HEK293 (cell line): ENCODE measurements around the gene RBM4.

Experiments used
- CTCF ChIA-PET: fragments of 350-600 bp; formaldehyde crosslinking; extraction: SDS; loops from one replicate; lab custom pipeline; 2021; ENCODE audit warnings: antibody characterized with exemption; lab: Yijun Ruan, JAX
- POLR2A ChIA-PET: fragments of 300-600 bp; formaldehyde crosslinking; extraction: SDS; loops from one replicate; lab custom pipeline; 2020; ENCODE audit warnings: antibody characterized with exemption, inconsistent platforms; lab: Yijun Ruan, JAX
- H3K27ac ChIP-seq: fragments of 200-500 bp; sonication (Bioruptor generic); 2 replicates; pipeline ENCODE4 v1.5.1; 2014; ENCODE audit warnings: low read depth, low read length, control low read depth, inconsistent platforms; ENCODE audit errors: extremely low read depth
- H3K36me3 ChIP-seq, 2 experiments: fragments of 200-500 bp in 1 of 2; sonication (Bioruptor generic) in 1 of 2; 1 replicate in 1 of 2; 2 replicates in 1 of 2; pipeline ENCODE4 v1.5.1; 2014 to 2017; ENCODE audit warnings: inconsistent platforms in 2 of 2, low read length in 2 of 2; ENCODE audit not compliant: control insufficient read depth in 2 of 2, insufficient read depth in 1 of 2
- H3K4me1 ChIP-seq: fragments of 200-500 bp; sonication (Bioruptor generic); 2 replicates; pipeline ENCODE4 v1.5.1; 2014; ENCODE audit warnings: mild to moderate bottlenecking, low read length, inconsistent platforms; ENCODE audit not compliant: control insufficient read depth, insufficient read depth
- H3K4me3 ChIP-seq: 2 replicates; pipeline ENCODE4 v1.5.1; 2011; ENCODE audit warnings: low read depth, mild to moderate bottlenecking, control low read depth, low read length, moderate library complexity
- H3K9me3 ChIP-seq: fragments of 200-500 bp; sonication (Bioruptor generic); 2 replicates; pipeline ENCODE4 v1.5.1; 2014; ENCODE audit warnings: low read depth, low read length, inconsistent platforms; ENCODE audit not compliant: control insufficient read depth, insufficient read depth
- EGR2 ChIP-seq: fragments of 450-650 bp; formaldehyde crosslinking; IDR thresholded peaks from 2 replicates; pipeline ENCODE4 v1.5.1; 2016; ENCODE audit warnings: low read depth, missing biosample characterization, missing genetic modification characterization
- GLI4 ChIP-seq: fragments of 450-650 bp; formaldehyde crosslinking; IDR thresholded peaks from 2 replicates; pipeline ENCODE4 v1.5.1; 2016; ENCODE audit warnings: missing biosample characterization, missing genetic modification characterization
- MEIS1 ChIP-seq: sonication (generic); formaldehyde crosslinking; IDR thresholded peaks from 2 replicates; pipeline ENCODE4 v1.8.1; 2022; ENCODE audit warnings: missing genetic modification reagents, mild to moderate bottlenecking, borderline replicate concordance
- MZF1 ChIP-seq: fragments of 450-650 bp; formaldehyde crosslinking; IDR thresholded peaks from 2 replicates; pipeline ENCODE4 v1.5.1; 2017; ENCODE audit warnings: missing biosample characterization, missing genetic modification characterization, borderline replicate concordance
- OSR2 ChIP-seq: fragments of 450-650 bp; formaldehyde crosslinking; IDR thresholded peaks from 2 replicates; pipeline ENCODE4 v1.5.1; 2016; ENCODE audit warnings: missing biosample characterization, missing genetic modification characterization
- ZFHX2 ChIP-seq: fragments of 450-650 bp; formaldehyde crosslinking; conservative IDR thresholded peaks from 2 replicates; pipeline ENCODE4 v1.5.1; 2016; ENCODE audit warnings: missing biosample characterization, missing genetic modification characterization
- ZNF121 ChIP-seq: fragments of 450-650 bp; formaldehyde crosslinking; IDR thresholded peaks from 2 replicates; pipeline ENCODE4 v1.5.1; 2016; ENCODE audit warnings: missing biosample characterization, missing genetic modification characterization
- ZNF239 ChIP-seq: fragments of 450-650 bp; formaldehyde crosslinking; IDR thresholded peaks from 2 replicates; pipeline ENCODE4 v1.5.1; 2016; ENCODE audit warnings: missing biosample characterization, missing genetic modification characterization
- ZNF302 ChIP-seq: fragments of 450-650 bp; formaldehyde crosslinking; IDR thresholded peaks from 2 replicates; pipeline ENCODE4 v1.5.1; 2016; ENCODE audit warnings: missing biosample characterization, missing genetic modification characterization, low read depth
- ZNF366 ChIP-seq: fragments of 450-650 bp; formaldehyde crosslinking; conservative IDR thresholded peaks from 2 replicates; pipeline ENCODE4 v1.5.1; 2016; ENCODE audit warnings: missing biosample characterization, missing genetic modification characterization
- ZNF391 ChIP-seq: fragments of 450-650 bp; formaldehyde crosslinking; IDR thresholded peaks from 2 replicates; pipeline ENCODE4 v1.5.1; 2016; ENCODE audit warnings: low read depth, missing biosample characterization, missing genetic modification characterization, borderline replicate concordance
- ZNF423 ChIP-seq: fragments of 450-650 bp; formaldehyde crosslinking; IDR thresholded peaks from 2 replicates; pipeline ENCODE4 v1.5.1; 2016; ENCODE audit warnings: missing biosample characterization, missing genetic modification characterization
- ZNF596 ChIP-seq: fragments of 450-650 bp; IDR thresholded peaks from 2 replicates; pipeline ENCODE4 v1.5.0; 2018; ENCODE audit warnings: missing biosample characterization, mild to moderate bottlenecking, missing genetic modification characterization, moderate library complexity
- ZNF701 ChIP-seq: fragments of 450-650 bp; formaldehyde crosslinking; IDR thresholded peaks from 2 replicates; pipeline ENCODE4 v1.5.1; 2016; ENCODE audit warnings: missing biosample characterization, missing genetic modification characterization
- ZNF76 ChIP-seq: fragments of 450-650 bp; formaldehyde crosslinking; IDR thresholded peaks from 2 replicates; pipeline ENCODE4; 2016; ENCODE audit warnings: low read depth, missing biosample characterization, missing genetic modification characterization, borderline replicate concordance
- ZNF792 ChIP-seq: fragments of 450-650 bp; formaldehyde crosslinking; IDR thresholded peaks from 2 replicates; pipeline ENCODE4 v1.5.1; 2016; ENCODE audit warnings: missing biosample characterization, missing genetic modification characterization
- TF ChIP-seq, protein P1 (sequence below): fragments of 450-650 bp; formaldehyde crosslinking; IDR thresholded peaks from 2 replicates; pipeline ENCODE4 v1.5.1; 2016; ENCODE audit warnings: missing biosample characterization, missing genetic modification characterization
- TF ChIP-seq, protein P2 (sequence below): fragments of 450-650 bp; formaldehyde crosslinking; IDR thresholded peaks from 2 replicates; pipeline ENCODE4 v1.5.1; 2017; ENCODE audit warnings: missing biosample characterization, missing genetic modification characterization
- TF ChIP-seq, protein P3 (sequence below): fragments of 450-650 bp; formaldehyde crosslinking; IDR thresholded peaks from 2 replicates; pipeline ENCODE4 v1.5.1; 2017; ENCODE audit warnings: missing biosample characterization, missing genetic modification characterization
- TF ChIP-seq, protein P4 (sequence below): fragments of 450-650 bp; formaldehyde crosslinking; IDR thresholded peaks from 2 replicates; pipeline ENCODE4; 2016; ENCODE audit warnings: missing biosample characterization, missing genetic modification characterization

RBM4 gene

DNA sequence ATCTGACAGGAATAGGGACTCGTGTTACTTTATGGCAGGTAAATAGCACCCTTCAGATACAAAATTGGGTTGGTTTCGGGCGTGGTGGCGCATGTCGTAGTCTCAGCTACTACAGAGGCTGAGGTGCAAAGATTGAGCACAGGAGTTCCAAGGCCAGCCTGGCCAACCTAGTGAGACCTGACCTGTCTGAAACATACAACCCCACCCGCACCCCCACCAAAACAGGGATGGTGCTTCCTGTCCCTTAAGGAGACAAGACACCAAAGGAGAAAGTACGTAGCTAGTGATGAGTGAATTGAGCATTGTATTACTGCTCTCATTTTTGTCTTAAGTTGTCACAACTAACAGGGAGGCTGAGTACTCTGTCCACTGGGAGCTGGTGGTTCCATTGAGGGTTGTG lies 14.1 kb downstream of the RBM4 start:
- no peaks in the 10 kb centered on the region for H3K4me1 ChIP-seq
- peaks cover 24 to 45% of the 10 kb centered on the region in 2 experiments; a peak in 2 of 3 replicates for H3K36me3 ChIP-seq
- no peak overlapping the region for H3K4me3 ChIP-seq
- CTCF ChIA-PET, result interaction anchor here (1.2 kb wide), 1 partner anchor 73 kb away, joined by 6 read pairs; no protein-coding TSS in a partner anchor
- no peak for TF ChIP-seq ZNF76
- no peak for TF ChIP-seq ZNF366
- no peak for TF ChIP-seq OSR2 (tag by site-specific recombination)
- TF ChIP-seq ZNF423 (tag by site-specific recombination), result no peak
- TF ChIP-seq MEIS1 (CRISPR knock-in tag), result no peak
- TF ChIP-seq ZNF302 (tag by site-specific recombination), result no peak
- no peak for TF ChIP-seq ZNF701
- no peak for TF ChIP-seq MZF1 (tag by site-specific recombination)
- TF ChIP-seq, protein P1, sequence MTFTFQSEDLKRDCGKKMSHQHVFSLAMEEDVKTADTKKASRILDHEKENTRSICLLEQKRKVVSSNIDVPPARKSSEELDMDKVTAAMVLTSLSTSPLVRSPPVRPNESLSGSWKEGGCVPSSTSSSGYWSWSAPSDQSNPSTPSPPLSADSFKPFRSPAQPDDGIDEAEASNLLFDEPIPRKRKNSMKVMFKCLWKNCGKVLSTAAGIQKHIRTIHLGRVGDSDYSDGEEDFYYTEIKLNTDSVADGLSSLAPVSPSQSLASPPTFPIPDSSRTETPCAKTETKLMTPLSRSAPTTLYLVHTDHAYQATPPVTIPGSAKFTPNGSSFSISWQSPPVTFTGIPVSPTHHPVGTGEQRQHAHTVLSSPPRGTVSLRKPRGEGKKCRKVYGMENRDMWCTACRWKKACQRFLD (tag by site-specific recombination), result no peak
- TF ChIP-seq ZNF596, result no peak
- TF ChIP-seq, protein P2, sequence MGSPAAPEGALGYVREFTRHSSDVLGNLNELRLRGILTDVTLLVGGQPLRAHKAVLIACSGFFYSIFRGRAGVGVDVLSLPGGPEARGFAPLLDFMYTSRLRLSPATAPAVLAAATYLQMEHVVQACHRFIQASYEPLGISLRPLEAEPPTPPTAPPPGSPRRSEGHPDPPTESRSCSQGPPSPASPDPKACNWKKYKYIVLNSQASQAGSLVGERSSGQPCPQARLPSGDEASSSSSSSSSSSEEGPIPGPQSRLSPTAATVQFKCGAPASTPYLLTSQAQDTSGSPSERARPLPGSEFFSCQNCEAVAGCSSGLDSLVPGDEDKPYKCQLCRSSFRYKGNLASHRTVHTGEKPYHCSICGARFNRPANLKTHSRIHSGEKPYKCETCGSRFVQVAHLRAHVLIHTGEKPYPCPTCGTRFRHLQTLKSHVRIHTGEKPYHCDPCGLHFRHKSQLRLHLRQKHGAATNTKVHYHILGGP, result no peak
- TF ChIP-seq ZNF121 (tag by site-specific recombination), result no peak
- TF ChIP-seq, protein P3, sequence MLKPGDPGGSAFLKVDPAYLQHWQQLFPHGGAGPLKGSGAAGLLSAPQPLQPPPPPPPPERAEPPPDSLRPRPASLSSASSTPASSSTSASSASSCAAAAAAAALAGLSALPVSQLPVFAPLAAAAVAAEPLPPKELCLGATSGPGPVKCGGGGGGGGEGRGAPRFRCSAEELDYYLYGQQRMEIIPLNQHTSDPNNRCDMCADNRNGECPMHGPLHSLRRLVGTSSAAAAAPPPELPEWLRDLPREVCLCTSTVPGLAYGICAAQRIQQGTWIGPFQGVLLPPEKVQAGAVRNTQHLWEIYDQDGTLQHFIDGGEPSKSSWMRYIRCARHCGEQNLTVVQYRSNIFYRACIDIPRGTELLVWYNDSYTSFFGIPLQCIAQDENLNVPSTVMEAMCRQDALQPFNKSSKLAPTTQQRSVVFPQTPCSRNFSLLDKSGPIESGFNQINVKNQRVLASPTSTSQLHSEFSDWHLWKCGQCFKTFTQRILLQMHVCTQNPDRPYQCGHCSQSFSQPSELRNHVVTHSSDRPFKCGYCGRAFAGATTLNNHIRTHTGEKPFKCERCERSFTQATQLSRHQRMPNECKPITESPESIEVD (tag by site-specific recombination), result no peak
- no peak for TF ChIP-seq ZNF792 (tag by site-specific recombination)
- TF ChIP-seq ZNF239, result no peak
- no peak for TF ChIP-seq GLI4 (tag by site-specific recombination)
- TF ChIP-seq ZNF391 (tag by site-specific recombination), result no peak
- TF ChIP-seq, protein P4, sequence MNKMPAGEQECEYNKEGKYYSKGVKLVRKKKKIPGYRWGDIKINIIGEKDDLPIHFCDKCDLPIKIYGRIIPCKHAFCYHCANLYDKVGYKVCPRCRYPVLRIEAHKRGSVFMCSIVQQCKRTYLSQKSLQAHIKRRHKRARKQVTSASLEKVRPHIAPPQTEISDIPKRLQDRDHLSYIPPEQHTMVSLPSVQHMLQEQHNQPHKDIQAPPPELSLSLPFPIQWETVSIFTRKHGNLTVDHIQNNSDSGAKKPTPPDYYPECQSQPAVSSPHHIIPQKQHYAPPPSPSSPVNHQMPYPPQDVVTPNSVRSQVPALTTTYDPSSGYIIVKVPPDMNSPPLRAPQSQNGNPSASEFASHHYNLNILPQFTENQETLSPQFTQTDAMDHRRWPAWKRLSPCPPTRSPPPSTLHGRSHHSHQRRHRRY (tag by site-specific recombination), result no peak
- TF ChIP-seq ZFHX2 (tag by site-specific recombination), result no peak
- POLR2A ChIA-PET, result interaction anchor here (0.9 to 1.6 kb wide), 3 partner anchors 8 to 24 kb away, joined by 3 to 8 read pairs (median 4); partner anchors contain the start of gene RBM4
- no peak overlapping the region for H3K27ac ChIP-seq
- no peaks in the 10 kb centered on the region for H3K9me3 ChIP-seq

DNA sequence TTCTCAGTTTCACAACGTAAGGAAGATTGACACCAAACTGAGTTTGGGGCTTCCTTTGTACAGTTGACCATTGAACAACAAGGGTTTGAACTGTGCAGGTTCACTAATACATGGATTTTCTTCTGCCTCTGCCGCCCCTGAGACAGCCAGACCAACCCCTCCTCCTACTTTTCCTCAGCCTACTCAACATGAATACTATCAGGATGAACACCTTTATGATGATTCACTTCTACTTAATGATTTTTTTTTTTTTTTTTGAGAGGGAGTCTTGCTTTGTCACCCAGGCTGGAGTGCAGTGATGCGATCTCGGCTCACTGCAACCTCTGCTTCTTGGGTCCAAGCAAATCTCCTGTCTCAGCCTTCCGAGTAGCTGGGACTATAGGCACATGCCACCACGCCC lies 14.6 kb downstream of the RBM4 start:
- Histone ChIP-seq H3K27ac (no peak overlapping the region), H3K4me1 (no peaks in the 10 kb centered on the region), H3K9me3 (no peaks in the 10 kb centered on the region), H3K36me3 (peaks cover 28 to 43% of the 10 kb centered on the region in 2 experiments; a peak in 2 of 3 replicates), H3K4me3 (no peak overlapping the region)
- CTCF ChIA-PET, result interaction anchor here (0.6 to 0.8 kb wide), 4 partner anchors 11 to 1661 kb away, joined by 3 read pairs; no protein-coding TSS in a partner anchor
- POLR2A ChIA-PET, result interaction anchor here (1.3 to 1.8 kb wide), 3 partner anchors 9 to 25 kb away, joined by 4 to 8 read pairs (median 7); partner anchors contain the start of genes RBM4 and RBM4B
- TF ChIP-seq, protein P3 (tag by site-specific recombination), result no peak
- peak; percentile 26; the same call in 1 of the 2 replicates for TF ChIP-seq EGR2
